Measurements from ENCODE around the gene ISG15. TPM values are rescaled to one million over a fixed set of nuclear protein-coding genes. Genes with fewer than 3 reads are reported as not detected.

ISG15 gene
- total and polyA plus RNA-seq, 2 of the 13 experiments (the other 11 are each of a cell fraction or from before 2014, with no cell fraction given), result 42.1 to 54.9 TPM

GRCh38 chr1:995665-996633 is 17.3 kb upstream of the ISG15 start (continued):
- TF ChIP-seq ZBTB37 (CRISPR knock-in tag; IDR thresholded peaks at IDR 0.05) (no peak), ZNF615 (CRISPR knock-in tag; IDR thresholded peaks at IDR 0.05; ENCODE audit: borderline replicate concordance) (no peak)

GRCh38 chr1:996851-997712 is 16.2 kb upstream of the ISG15 start:
- no peak overlapping the region for H3K4me3 ChIP-seq (replicated peaks in 1 of 3; ENCODE audit: insufficient read depth in 1 of 3, low read depth in 2 of 3, low read length in 3 of 3)
- no peak for TF ChIP-seq GTF3A (CRISPR knock-in tag; conservative IDR thresholded peaks at IDR 0.05)
- TF ChIP-seq ZFX (CRISPR knock-in tag; IDR thresholded peaks at IDR 0.05; ENCODE audit: low read depth), result peak; percentile 16; the same call in 1 of the 2 replicates
- no peak for TF ChIP-seq POLR2A (IDR thresholded peaks at IDR 0.05; ENCODE audit: insufficient read depth in 1 of 2, low read depth in 2 of 2, low read length in 2 of 2)
- TF ChIP-seq ZNF576 (CRISPR knock-in tag; IDR thresholded peaks at IDR 0.05), result no peak
- no peak for TF ChIP-seq ZNF503 (CRISPR knock-in tag; IDR thresholded peaks at IDR 0.05)
- no peak for TF ChIP-seq HDAC1 (CRISPR knock-in tag; IDR thresholded peaks at IDR 0.05)
- no peak for TF ChIP-seq NKX3-1 (CRISPR knock-in tag; IDR thresholded peaks at IDR 0.05)
- H4K20me1 ChIP-seq (ENCODE audit: insufficient read depth, low read length), result peaks cover 4% of the 10 kb centered on the region; the same call in 1 of the 2 replicates
- WGBS (ENCODE audit: low lambda C conversion rate), result 64% methylated on average over 19 of the region's 24 CpGs
- DNase-seq (ENCODE audit: low spot score) (no peak), ATAC-seq (no peak), FAIRE-seq (no peak)
- H2AFZ ChIP-seq (ENCODE audit: low read length), result no peak overlapping the region
- H3K79me2 ChIP-seq (ENCODE audit: insufficient read depth, low read length), result peaks cover 9% of the 10 kb centered on the region
- peak overlapping the region; percentile 1; the same call in 1 of the 2 replicates for H3K4me2 ChIP-seq (ENCODE audit: low read depth, low read length)
- no peaks in the 10 kb centered on the region for H3K36me3 ChIP-seq (replicated peaks in 1 of 2; ENCODE audit: control insufficient read depth in 1 of 2, insufficient read depth in 2 of 2, low read length in 2 of 2)
- H3K27ac ChIP-seq (ENCODE audit: extremely low read length, insufficient read depth, low read length), result no peak overlapping the region
- no peaks in the 10 kb centered on the region; a peak in 1 of 5 replicates for H3K27me3 ChIP-seq (ENCODE audit: control insufficient read depth in 1 of 2, insufficient read depth in 2 of 2, low read length in 2 of 2)
- BruUV-seq (replicated peaks), result no TSS peak
- POLR2A ChIA-PET, result interaction anchor here (1.4 to 2.3 kb wide), 2 partner anchors 9 to 67 kb away, joined by 4 to 6 read pairs; no protein-coding TSS in a partner anchor
- peaks cover under 1% of the 10 kb centered on the region for H3K9me3 ChIP-seq (ENCODE audit: low read length)
- H3K4me1 ChIP-seq (ENCODE audit: insufficient read depth, low read length), result peaks cover 39% of the 10 kb centered on the region
- CTCF ChIA-PET (ENCODE audit: low intra/inter-chr PET ratio, low total read pairs), result no interaction called here
- no peak overlapping the region for H3K9ac ChIP-seq (ENCODE audit: insufficient read depth, low read depth, low read length)
- intact Hi-C loops (cut with micrococcal nuclease; ENCODE audit: unreplicated experiment), result no loop called here
- in situ Hi-C loops (cut with HindIII; ENCODE audit: extremely low pct_ligation_motif_present, low pct_unique_long_range_greater_than_20kb), result no loop called here

Data from HepG2 (cell line).